ENCODE data around the gene TMEM145. TPM values are rescaled to one million over a fixed set of nuclear protein-coding genes. Genes with fewer than 3 reads are reported as not detected.
A peak's percentile ranks its signal among the peaks of the same experiment; 100 is the strongest.

Gene TMEM145
- total and polyA plus RNA-seq, 7 experiments from 2014 or later = not detected

DNA sequence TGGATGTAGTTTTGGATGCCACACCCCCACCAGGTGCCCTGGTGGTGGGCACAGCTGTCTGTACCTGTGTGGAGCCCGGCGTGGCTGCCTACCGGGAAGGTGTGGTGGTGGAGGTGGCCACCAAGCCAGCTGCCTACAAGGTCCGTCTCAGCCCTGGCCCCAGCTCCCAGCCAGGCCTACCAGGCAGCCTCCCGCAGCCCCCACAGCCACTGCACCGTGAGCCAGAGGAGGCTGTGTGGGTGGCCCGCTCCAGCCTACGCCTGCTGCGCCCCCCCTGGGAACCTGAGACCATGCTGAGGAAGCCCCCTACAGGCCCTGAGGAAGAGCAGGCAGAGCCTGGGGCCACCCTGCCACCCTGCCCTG lies 40.6 kb upstream of the TMEM145 start:
- H3K4me3 Mint-ChIP-seq = peak overlapping the region in 1 of 10 donors; percentile 51
- ChIA-PET POLR2A (interaction anchor here (0.7 kb wide), 1 partner anchor 161 kb away, joined by 3 read pairs; no protein-coding TSS in a partner anchor), CTCF (interaction anchor here (0.6 kb wide), 1 partner anchor 16 kb away, joined by 3 read pairs; no protein-coding TSS in a partner anchor)
- H3K36me3 ChIP-seq (ENCODE audit: control insufficient read depth in 2 of 3, insufficient read depth in 3 of 3, low read length in 3 of 3) = peaks cover 0 to 35% (median 0%) of the 10 kb centered on the region in 3 experiments
- DNase-seq = no peak
- H3K27ac Mint-ChIP-seq = no peak overlapping the region
- no peak for ATAC-seq
- no peak overlapping the region for H3K4me3 ChIP-seq (ENCODE audit: low read length)
- H3K4me1 Mint-ChIP-seq = peaks cover 28 to 57% (median 42%) of the 10 kb centered on the region in 7 donors
- intact Hi-C loops (cut with micrococcal nuclease) = no loop called here
- H3K27me3 ChIP-seq (ENCODE audit: control insufficient read depth in 2 of 2, insufficient read depth in 2 of 2, low read length in 2 of 2) = no peaks in the 10 kb centered on the region
- H3K27me3 Mint-ChIP-seq = no peaks in the 10 kb centered on the region
- H3K4me1 ChIP-seq (ENCODE audit: control insufficient read depth in 2 of 2, insufficient read depth in 2 of 2, low read length in 2 of 2) = peaks cover 29 to 35% of the 10 kb centered on the region in 2 donors
- no peaks in the 10 kb centered on the region for H3K9me3 ChIP-seq (ENCODE audit: control insufficient read depth in 2 of 3, low read length in 3 of 3)
- no peaks in the 10 kb centered on the region for H3K9me3 Mint-ChIP-seq
- H3K36me3 Mint-ChIP-seq = peaks cover 0 to 18% (median 6%) of the 10 kb centered on the region in 5 donors
- H3K27ac ChIP-seq (ENCODE audit: low read depth, low read length) = no peak overlapping the region

DNA sequence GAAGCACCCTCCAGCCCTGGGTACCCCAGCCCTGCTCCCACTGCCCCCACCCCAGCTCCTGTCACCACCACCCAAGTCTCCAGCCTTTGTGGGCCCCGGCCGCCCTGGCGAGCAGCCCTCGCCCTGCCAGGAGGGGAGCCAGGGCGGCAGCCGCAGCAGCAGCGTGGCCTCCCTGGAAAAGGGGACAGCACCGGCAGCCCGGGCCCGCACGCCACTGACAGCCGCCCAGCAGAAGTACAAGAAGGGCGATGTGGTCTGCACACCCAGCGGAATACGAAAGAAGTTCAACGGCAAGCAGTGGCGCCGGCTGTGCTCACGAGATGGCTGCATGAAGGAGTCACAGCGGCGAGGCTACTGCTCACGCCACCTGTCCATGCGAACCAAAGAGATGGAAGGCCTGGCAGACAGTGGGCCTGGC lies 40.1 kb upstream of the TMEM145 start:
- Mint-ChIP-seq H3K27me3 (no peaks in the 10 kb centered on the region), H3K9me3 (no peaks in the 10 kb centered on the region), H3K4me3 (no peak overlapping the region), H3K27ac (no peak overlapping the region), H3K4me1 (peaks cover 29 to 52% (median 40%) of the 10 kb centered on the region in 7 donors), H3K36me3 (peaks cover 0 to 18% (median 6%) of the 10 kb centered on the region in 5 donors)
- Histone ChIP-seq H3K9me3 (ENCODE audit: control insufficient read depth in 2 of 3, low read length in 3 of 3) (no peaks in the 10 kb centered on the region), H3K36me3 (ENCODE audit: control insufficient read depth in 2 of 3, insufficient read depth in 3 of 3, low read length in 3 of 3) (peaks cover 0 to 35% (median 0%) of the 10 kb centered on the region in 3 experiments), H3K4me3 (ENCODE audit: low read length) (no peak overlapping the region), H3K27ac (ENCODE audit: low read depth, low read length) (no peak overlapping the region), H3K27me3 (ENCODE audit: control insufficient read depth in 2 of 2, insufficient read depth in 2 of 2, low read length in 2 of 2) (no peaks in the 10 kb centered on the region), H3K4me1 (ENCODE audit: control insufficient read depth in 2 of 2, insufficient read depth in 2 of 2, low read length in 2 of 2) (peaks cover 25 to 31% of the 10 kb centered on the region in 2 donors)
- intact Hi-C loops (cut with micrococcal nuclease) = no loop called here
- DNase-seq (no peak), ATAC-seq (no peak)
- CTCF ChIA-PET = no interaction called here
- POLR2A ChIA-PET = interaction anchor here (0.7 kb wide), 1 partner anchor 162 kb away, joined by 3 read pairs; no protein-coding TSS in a partner anchor

DNA sequence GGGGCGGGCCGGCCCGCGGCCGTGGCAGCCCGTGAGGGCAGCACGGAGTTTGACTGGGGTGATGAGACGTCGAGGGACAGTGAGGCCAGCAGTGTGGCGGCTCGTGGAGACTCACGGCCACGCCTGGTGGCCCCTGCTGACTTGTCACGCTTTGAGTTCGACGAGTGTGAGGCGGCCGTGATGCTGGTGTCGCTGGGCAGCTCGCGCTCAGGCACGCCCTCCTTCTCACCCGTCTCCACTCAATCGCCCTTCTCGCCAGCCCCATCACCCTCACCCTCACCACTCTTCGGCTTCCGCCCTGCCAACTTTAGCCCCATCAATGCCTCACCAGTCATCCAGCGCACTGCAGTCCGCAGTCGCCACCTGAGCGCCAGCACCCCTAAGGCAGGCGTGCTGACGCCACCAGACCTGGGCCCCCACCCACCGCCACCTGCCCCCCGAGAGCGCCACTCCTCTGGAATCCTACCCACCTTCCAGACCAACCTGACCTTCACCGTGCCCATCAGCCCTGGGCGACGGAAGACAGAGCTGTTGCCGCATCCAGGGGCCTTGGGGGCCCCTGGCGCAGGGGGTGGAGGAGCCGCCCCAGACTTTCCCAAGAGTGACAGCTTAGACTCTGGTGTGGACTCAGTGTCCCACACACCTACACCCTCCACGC lies 39.6 kb upstream of the TMEM145 start:
- CTCF ChIA-PET = no interaction called here
- H3K4me3 Mint-ChIP-seq = peak overlapping the region in 1 of 10 donors; percentile 16
- H3K4me1 Mint-ChIP-seq = peaks cover 34 to 56% (median 44%) of the 10 kb centered on the region in 7 donors
- ATAC-seq (no peak), DNase-seq (no peak)
- Histone ChIP-seq H3K27ac (ENCODE audit: low read depth, low read length) (no peak overlapping the region), H3K4me3 (ENCODE audit: low read length) (no peak overlapping the region), H3K27me3 (ENCODE audit: control insufficient read depth in 2 of 2, insufficient read depth in 2 of 2, low read length in 2 of 2) (no peaks in the 10 kb centered on the region), H3K4me1 (ENCODE audit: control insufficient read depth in 2 of 2, insufficient read depth in 2 of 2, low read length in 2 of 2) (peaks cover 25 to 30% of the 10 kb centered on the region in 2 donors), H3K9me3 (ENCODE audit: control insufficient read depth in 2 of 3, low read length in 3 of 3) (no peaks in the 10 kb centered on the region), H3K36me3 (ENCODE audit: control insufficient read depth in 2 of 3, insufficient read depth in 3 of 3, low read length in 3 of 3) (peaks cover 0 to 35% (median 0%) of the 10 kb centered on the region in 3 experiments)
- H3K27ac Mint-ChIP-seq = no peak overlapping the region
- intact Hi-C loops (cut with micrococcal nuclease) = no loop called here
- H3K27me3 Mint-ChIP-seq = no peaks in the 10 kb centered on the region
- POLR2A ChIA-PET = no interaction called here
- H3K9me3 Mint-ChIP-seq = no peaks in the 10 kb centered on the region
- H3K36me3 Mint-ChIP-seq = peaks cover 0 to 18% (median 6%) of the 10 kb centered on the region in 5 donors

DNA sequence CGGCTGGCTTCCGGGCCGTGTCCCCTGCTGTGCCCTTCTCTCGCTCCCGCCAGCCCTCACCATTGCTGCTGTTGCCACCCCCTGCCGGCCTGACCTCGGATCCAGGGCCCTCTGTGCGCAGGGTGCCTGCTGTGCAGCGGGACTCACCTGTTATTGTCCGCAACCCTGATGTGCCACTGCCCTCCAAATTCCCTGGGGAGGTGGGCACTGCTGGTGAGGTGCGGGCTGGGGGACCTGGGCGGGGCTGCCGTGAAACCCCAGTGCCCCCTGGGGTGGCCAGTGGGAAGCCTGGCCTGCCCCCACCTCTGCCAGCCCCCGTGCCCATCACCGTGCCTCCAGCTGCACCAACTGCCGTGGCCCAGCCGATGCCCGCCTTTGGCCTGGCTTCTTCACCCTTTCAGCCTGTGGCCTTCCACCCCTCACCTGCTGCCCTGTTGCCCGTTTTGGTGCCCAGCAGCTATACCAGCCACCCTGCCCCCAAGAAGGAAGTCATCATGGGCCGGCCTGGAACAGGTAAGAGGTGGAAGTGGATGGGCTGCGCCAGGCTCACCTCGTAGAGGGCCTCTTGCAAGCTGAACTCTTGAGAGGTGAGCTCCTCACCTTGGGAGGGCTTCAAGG lies 38.9 kb upstream of the TMEM145 start:
- intact Hi-C loops (cut with micrococcal nuclease) = no loop called here
- Mint-ChIP-seq H3K9me3 (no peaks in the 10 kb centered on the region), H3K27ac (peak overlapping the region in 1 of 9 donors; percentile 38), H3K4me1 (peaks cover 39 to 62% (median 49%) of the 10 kb centered on the region in 7 donors), H3K4me3 (peak overlapping the region in 1 of 10 donors; percentile 16), H3K36me3 (peaks cover 0 to 18% (median 6%) of the 10 kb centered on the region in 5 donors), H3K27me3 (no peaks in the 10 kb centered on the region)
- CTCF ChIA-PET = interaction anchor here (1.2 kb wide), 1 partner anchor 27 kb away, joined by 3 read pairs; no protein-coding TSS in a partner anchor
- peaks cover 0 to 35% (median 0%) of the 10 kb centered on the region in 3 experiments for H3K36me3 ChIP-seq (ENCODE audit: control insufficient read depth in 2 of 3, insufficient read depth in 3 of 3, low read length in 3 of 3)
- ATAC-seq (no peak), DNase-seq (no peak)
- no peak overlapping the region for H3K27ac ChIP-seq (ENCODE audit: low read depth, low read length)
- H3K27me3 ChIP-seq (ENCODE audit: control insufficient read depth in 2 of 2, insufficient read depth in 2 of 2, low read length in 2 of 2) = no peaks in the 10 kb centered on the region
- no peak overlapping the region for H3K4me3 ChIP-seq (ENCODE audit: low read length)
- H3K9me3 ChIP-seq (ENCODE audit: control insufficient read depth in 2 of 3, low read length in 3 of 3) = no peaks in the 10 kb centered on the region
- H3K4me1 ChIP-seq (ENCODE audit: control insufficient read depth in 2 of 2, insufficient read depth in 2 of 2, low read length in 2 of 2) = peaks cover 28 to 36% of the 10 kb centered on the region in 2 donors
- POLR2A ChIA-PET = interaction anchor here (1.4 kb wide), 1 partner anchor 30 kb away, joined by 4 read pairs; no protein-coding TSS in a partner anchor

DNA sequence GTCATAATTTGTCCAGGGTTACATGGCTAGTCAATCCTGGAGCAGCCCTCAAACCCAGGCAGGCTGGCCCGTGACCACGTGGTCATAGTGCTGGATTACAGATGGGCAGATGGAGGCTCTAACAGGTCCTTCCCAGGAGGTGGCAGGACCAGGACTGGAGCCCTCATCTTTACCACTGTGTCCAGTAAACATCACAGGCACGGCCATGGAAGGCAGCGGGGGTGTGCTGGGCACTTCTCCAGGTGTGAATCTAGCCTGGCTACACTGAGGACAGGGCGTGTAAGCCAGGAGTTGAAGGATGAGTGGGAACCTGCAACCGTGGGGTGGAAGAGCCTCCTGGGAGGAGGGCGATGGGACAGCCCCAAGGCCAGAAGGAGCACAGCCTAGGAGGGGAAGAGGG lies 38.0 kb upstream of the TMEM145 start:
- CTCF ChIA-PET = interaction anchor here (1.2 kb wide), 1 partner anchor 28 kb away, joined by 3 read pairs; no protein-coding TSS in a partner anchor
- intact Hi-C loops (cut with micrococcal nuclease) = no loop called here

DNA sequence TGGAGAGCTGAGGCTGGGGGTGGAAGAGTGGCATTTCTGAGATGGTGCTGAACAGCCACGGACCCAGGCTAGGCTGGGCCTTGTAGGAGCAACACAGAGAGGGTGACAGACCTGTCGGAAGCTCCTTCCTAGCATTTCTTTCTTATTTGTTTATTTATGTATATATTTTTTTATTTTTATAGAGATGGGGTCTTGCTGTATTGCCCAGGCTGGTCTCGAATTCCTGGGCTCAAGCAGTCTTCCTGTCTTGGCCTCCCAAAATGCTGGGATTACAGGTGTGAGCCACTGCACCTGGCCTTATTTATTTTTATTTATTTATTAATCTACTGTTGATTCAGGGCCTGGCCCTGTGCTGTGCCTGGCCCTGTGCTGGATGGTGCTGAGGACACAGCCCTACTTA lies 37.6 kb upstream of the TMEM145 start:
- H3K4me1 Mint-ChIP-seq = peaks cover 44 to 57% (median 46%) of the 10 kb centered on the region in 7 donors
- ChIA-PET CTCF (interaction anchor here (1.2 kb wide), 1 partner anchor 29 kb away, joined by 3 read pairs; no protein-coding TSS in a partner anchor), POLR2A (interaction anchor here (1.4 kb wide), 1 partner anchor 31 kb away, joined by 4 read pairs; no protein-coding TSS in a partner anchor)
- H3K9me3 Mint-ChIP-seq = no peaks in the 10 kb centered on the region
- DNase-seq (no peak), ATAC-seq (no peak)
- no peaks in the 10 kb centered on the region for H3K9me3 ChIP-seq (ENCODE audit: control insufficient read depth in 2 of 3, low read length in 3 of 3)
- H3K4me1 ChIP-seq (ENCODE audit: control insufficient read depth in 2 of 2, insufficient read depth in 2 of 2, low read length in 2 of 2) = peaks cover 25 to 31% of the 10 kb centered on the region in 2 donors
- peak overlapping the region in 5 of 9 donors; percentile 12 to 85 (median 69) for H3K27ac Mint-ChIP-seq
- H3K4me3 Mint-ChIP-seq = peak overlapping the region in 1 of 10 donors; percentile 47
- H3K4me3 ChIP-seq (ENCODE audit: low read length) = no peak overlapping the region
- H3K27me3 ChIP-seq (ENCODE audit: control insufficient read depth in 2 of 2, insufficient read depth in 2 of 2, low read length in 2 of 2) = no peaks in the 10 kb centered on the region
- no peaks in the 10 kb centered on the region for H3K27me3 Mint-ChIP-seq
- peaks cover 0 to 14% (median 6%) of the 10 kb centered on the region in 5 donors for H3K36me3 Mint-ChIP-seq
- no peak overlapping the region for H3K27ac ChIP-seq (ENCODE audit: low read depth, low read length)
- intact Hi-C loops (cut with micrococcal nuclease) = no loop called here
- H3K36me3 ChIP-seq (ENCODE audit: control insufficient read depth in 2 of 3, insufficient read depth in 3 of 3, low read length in 3 of 3) = peaks cover 0 to 40% (median 0%) of the 10 kb centered on the region in 3 experiments

More for the DNA sequence above, 38.0 kb upstream of the TMEM145 start:
- H3K9me3 ChIP-seq (ENCODE audit: control insufficient read depth in 2 of 3, low read length in 3 of 3) = no peaks in the 10 kb centered on the region
- DNase-seq (no peak), ATAC-seq (no peak)
- peaks cover 0 to 39% (median 0%) of the 10 kb centered on the region in 3 experiments for H3K36me3 ChIP-seq (ENCODE audit: control insufficient read depth in 2 of 3, insufficient read depth in 3 of 3, low read length in 3 of 3)
- peaks cover 27 to 35% of the 10 kb centered on the region in 2 donors for H3K4me1 ChIP-seq (ENCODE audit: control insufficient read depth in 2 of 2, insufficient read depth in 2 of 2, low read length in 2 of 2)
- Mint-ChIP-seq H3K36me3 (peaks cover 0 to 14% (median 6%) of the 10 kb centered on the region in 5 donors), H3K27ac (peak overlapping the region in 6 of 9 donors; percentile 5 to 86 (median 66)), H3K9me3 (no peaks in the 10 kb centered on the region), H3K4me3 (peak overlapping the region in 3 of 10 donors; percentile 14 to 47 (median 33)), H3K27me3 (no peaks in the 10 kb centered on the region), H3K4me1 (peaks cover 46 to 61% (median 50%) of the 10 kb centered on the region in 7 donors)
- POLR2A ChIA-PET = interaction anchor here (1.4 kb wide), 1 partner anchor 31 kb away, joined by 4 read pairs; no protein-coding TSS in a partner anchor
- no peak overlapping the region for H3K4me3 ChIP-seq (ENCODE audit: low read length)
- H3K27me3 ChIP-seq (ENCODE audit: control insufficient read depth in 2 of 2, insufficient read depth in 2 of 2, low read length in 2 of 2) = no peaks in the 10 kb centered on the region
- no peak overlapping the region for H3K27ac ChIP-seq (ENCODE audit: low read depth, low read length)
